Stimulated activated CD8-positive, alpha-beta memory T cell treated with anti-CD3 and anti-CD28 coated beads, Interleukin-12 subunit alpha, Interleukin-12 subunit beta, amount 100 ng/mL, for 4 hours (primary cell): ENCODE results near the gene NCAPG2.
"Not testable (repeated sequence)": the region's sequence is repeated elsewhere in the genome, so short reads cannot be mapped to it uniquely, and the experiment has no call there.

Experiments used
- DNase-seq: peaks from one replicate; pipeline ENCODE4 v3.0.0-alpha.2; 2020; ENCODE audit warnings: low read depth

Gene NCAPG2

GRCh38 chr7:158706710-158707590 lies 2.3 kb upstream of the NCAPG2 start:
- no peak for DNase-seq

- DNase-seq: no peak
These were observed 1.7 kb upstream of the NCAPG2 start for GRCh38 chr7:158706273-158706704.

- DNase-seq: no peak
These were observed 738 bp upstream of the NCAPG2 start for GRCh38 chr7:158705234-158705850.

DNA sequence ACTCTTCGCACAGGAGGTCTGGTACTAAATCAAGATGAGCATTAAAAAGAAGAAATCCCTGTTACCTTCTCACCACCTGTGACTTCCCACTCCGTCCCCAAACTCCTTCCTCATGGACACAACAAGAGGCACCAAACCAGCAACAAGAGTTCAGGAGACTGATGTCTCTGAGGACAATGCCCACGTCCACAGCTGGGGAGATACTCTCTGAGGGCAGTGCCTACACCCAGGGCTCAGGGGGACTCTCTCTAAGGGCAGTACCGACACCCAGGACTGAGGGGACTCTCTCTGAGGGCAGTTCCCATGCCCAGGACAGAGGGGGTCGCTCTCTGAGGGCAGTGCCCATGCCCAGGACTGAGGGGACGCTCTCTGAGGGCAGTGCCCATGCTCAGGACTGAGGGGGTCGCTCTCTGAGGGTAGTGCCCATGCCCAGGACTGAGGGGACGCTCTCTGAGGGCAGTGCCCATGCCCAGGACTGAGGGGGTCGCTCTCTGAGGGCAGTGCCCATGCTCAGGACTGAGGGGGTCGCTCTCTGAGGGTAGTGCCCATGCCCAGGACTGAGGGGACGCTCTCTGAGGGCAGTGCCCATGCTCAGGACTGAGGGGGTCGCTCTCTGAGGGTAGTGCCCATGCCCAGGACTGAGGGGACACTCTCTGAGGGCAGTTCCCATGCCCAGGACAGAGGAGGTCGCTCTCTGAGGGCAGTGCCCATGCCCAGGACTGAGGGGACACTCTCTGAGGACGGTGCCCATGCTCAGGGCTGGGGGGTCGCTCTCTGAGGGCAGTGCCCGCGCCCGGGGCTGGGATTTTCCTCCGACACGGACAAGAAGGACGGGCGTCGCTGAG lies 703 bp downstream of the NCAPG2 start:
- not testable (repeated sequence) for DNase-seq

- DNase-seq: no peak
These were observed 1.7 kb downstream of the NCAPG2 start for GRCh38 chr7:158702944-158703343.

- no peak for DNase-seq
These were observed 2.4 kb downstream of the NCAPG2 start for GRCh38 chr7:158702196-158702595.

- no peak for DNase-seq
These were observed 4.6 kb downstream of the NCAPG2 start for GRCh38 chr7:158700008-158700407.

DNA sequence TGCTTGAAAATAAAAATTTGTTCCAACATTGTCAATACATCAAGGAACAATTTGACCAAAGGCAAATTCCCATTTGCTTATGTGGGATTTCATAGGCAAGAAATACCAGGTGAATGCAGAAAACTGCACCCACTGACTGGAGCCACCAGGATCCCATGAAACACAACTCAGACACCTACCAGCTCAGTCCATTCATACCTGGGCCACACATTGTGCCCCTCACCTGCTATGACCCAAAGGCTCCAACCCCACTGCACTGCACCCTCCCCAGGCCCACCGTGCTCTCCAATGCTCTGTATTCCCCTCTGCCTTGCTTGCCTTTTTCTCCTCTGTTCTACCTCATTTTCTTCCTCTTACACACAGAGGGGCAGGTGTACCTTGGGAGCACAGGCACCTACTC lies 5.3 kb downstream of the NCAPG2 start:
- no peak for DNase-seq

GRCh38 chr7:158698657-158699195 lies 5.9 kb downstream of the NCAPG2 start:
- no peak for DNase-seq

DNA sequence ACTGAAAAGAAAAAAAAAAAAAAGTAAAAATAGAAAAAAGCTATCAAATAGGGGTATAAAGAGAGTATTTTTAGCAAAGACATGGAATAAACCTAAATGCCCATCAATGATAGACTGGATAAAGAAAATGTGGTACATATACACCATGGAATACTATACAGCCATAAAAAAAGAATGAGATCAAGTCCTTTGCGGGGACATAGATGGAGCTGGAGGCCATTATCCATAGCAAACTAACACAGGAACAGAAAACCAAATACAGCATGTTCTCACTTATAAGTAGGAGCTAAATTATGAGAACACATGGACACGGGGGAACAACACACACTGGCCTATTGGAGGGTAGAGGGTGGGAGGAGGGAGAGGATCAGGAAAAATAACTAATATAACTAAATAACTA lies 7.0 kb downstream of the NCAPG2 start:
- DNase-seq: not testable (repeated sequence)

DNA sequence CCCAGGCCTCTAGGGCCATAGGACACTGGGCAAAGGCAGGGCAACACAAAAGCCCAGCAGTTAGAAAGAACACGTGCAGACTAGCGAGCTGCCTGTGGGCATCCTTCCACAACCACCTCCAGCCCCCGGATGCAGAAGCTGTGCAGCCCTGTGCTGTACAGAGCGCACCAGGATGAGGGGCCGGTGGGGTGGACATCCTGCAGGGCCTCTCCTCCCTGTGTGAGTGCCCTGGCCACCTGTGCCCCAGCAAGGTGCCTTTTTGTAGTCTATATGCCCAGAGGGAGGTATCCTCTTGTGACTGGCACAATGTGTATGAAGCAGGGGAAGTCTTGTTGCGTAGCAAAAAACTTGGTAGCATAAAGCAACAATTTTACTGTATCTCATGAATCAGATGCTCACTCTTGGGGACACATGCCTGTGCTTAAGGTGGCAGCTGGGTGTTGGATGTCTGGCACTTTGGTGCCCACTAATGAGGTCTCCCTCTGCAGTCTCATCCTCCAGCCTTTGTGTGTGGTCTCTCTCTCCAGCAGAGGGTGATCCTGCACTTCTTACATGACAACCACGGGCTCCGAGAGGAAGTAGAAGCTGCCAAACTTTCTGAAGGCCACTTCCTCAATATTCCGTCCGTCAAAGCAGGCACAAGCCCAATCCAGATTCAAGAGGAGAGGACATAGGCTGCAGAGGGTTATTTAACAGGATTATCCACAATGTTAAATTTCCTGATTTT lies 8.7 kb downstream of the NCAPG2 start:
- DNase-seq: peak; percentile 24

- DNase-seq: no peak
These were observed 9.5 kb downstream of the NCAPG2 start for GRCh38 chr7:158695056-158695455.

DNA sequence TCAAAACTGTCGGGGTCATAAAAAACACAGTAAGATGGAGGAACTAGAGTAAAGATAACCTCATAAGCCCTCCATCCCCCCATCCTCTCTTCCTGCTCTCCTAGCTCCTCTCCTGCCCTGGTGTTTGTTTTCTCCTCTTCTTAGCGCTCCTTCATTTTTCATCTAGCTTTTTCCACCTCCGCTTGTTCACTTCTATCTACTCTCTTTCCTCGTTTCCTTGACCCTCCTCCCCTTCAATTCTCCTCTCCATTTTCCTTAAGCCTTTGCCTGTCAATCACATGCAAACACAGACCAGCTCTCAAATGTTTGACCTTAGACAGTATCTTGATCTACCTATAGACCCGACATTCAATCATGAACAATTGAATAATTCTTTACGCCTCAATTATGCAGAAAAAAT lies 10.0 kb downstream of the NCAPG2 start:
- no peak for DNase-seq

DNA sequence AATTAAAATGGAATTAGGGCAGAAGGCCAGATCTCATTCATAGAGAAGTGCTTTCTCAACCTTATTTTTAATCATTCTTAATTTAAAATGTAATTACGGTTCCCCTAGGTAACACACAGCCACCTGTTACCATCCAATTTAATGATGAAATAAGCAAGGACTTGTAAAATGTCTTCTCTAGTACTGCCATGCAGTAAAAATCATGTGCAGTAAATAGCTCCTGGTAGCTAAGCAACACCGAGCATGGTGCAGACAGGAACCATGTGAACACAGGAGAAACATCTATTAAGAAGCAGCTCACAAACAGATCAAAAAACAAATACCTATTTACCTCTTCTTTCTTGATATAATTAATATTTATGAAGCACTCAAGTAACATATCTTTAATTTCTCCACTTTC lies 15.1 kb downstream of the NCAPG2 start:
- DNase-seq: no peak

DNA sequence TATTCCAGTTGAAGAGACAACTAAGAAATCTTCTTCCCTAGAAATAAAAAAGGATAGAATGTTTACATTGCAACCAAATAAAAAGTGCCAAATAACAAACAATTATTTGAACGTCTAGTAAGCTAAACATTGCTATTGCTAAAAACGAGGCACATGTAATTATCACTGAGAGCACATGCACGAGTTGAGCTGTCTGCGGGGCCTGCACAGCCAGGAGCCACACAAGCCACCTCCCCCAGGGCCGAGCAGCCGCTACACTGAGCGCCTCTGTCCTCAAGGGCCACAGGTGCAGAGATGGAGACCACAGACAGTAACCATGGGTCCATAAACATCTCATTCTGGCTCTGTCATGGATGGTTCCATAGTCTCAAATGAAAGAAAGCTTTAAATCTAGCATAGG lies 17.2 kb downstream of the NCAPG2 start:
- no peak for DNase-seq

- no peak for DNase-seq
These were observed 18.9 kb downstream of the NCAPG2 start for GRCh38 chr7:158685693-158686092.

- no peak for DNase-seq
These were observed 20.3 kb downstream of the NCAPG2 start for GRCh38 chr7:158684329-158684728.

DNA sequence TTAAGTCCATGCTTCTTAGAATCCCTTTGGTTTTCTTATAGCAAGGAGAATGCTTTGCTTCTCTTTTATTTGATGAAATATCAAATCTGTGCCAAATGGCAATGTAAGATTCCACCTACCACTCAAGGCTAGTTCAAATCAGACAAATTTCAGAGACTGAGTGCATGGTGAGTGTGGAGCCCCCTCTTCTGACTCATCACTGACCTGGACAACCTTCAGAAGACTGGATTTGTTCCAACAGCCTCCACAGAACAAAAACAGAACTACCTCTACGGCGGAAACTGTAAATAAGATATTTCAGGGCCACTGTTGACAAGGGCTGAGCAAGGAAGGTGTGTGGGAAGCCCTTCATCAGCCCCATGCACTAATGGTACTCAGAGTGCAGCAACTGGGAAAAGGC lies 21.1 kb downstream of the NCAPG2 start:
- DNase-seq: no peak

GRCh38 chr7:158682456-158682855 lies 22.1 kb downstream of the NCAPG2 start:
- DNase-seq: no peak

DNA sequence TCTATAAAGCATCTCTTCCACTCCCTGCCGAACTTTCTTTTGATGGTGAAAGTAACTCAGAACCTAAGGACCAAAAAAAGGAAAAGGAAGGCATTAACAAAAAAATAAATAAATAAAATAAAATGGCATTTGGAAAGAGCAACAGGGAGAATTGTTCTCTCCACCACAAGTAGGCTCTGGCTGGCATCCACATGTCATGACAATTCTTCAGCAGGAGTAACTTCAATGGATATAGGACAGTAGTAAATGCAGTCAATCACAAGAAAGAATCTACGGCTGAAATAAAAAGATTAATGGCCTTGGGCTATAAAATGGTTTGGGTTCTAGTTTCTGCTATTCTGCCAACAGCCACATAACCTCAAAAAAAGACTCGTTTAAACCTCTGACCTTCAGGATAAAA lies 23.9 kb downstream of the NCAPG2 start:
- no peak for DNase-seq

GRCh38 chr7:158676906-158677305 lies 27.7 kb downstream of the NCAPG2 start:
- no peak for DNase-seq
